ENCODE results near the gene LVRN. TPM values are rescaled to one million over a fixed set of nuclear protein-coding genes. Genes with fewer than 3 reads are reported as not detected.
A peak's percentile ranks its signal among the peaks of the same experiment; 100 is the strongest.

LVRN gene
- total and polyA plus RNA-seq, 10 donors: 0.11 to 0.77 (median 0.28) TPM; not detected in 4

- Histone ChIP-seq H3K4me1 (peaks cover 0 to 12% (median 3%) of the 10 kb centered on the region in 6 donors), H3K9me3 (no peaks in the 10 kb centered on the region), H3K36me3 (no peaks in the 10 kb centered on the region), H3K4me3 (peak within 1 kb of the TSS in 1 of 8 donors; percentile 8), H3K27ac (no peak within 1 kb of the TSS), H3K27me3 (replicated peaks in 1 of 7) (no peaks in the 10 kb centered on the region)
- TF ChIP-seq CTCF (IDR thresholded peaks at IDR 0.05 in 8 of 11, conservative IDR thresholded peaks at IDR 0.05 in 3 of 11): no peak
- no peak for TF ChIP-seq POLR2A (IDR thresholded peaks at IDR 0.05)
- TF ChIP-seq POLR2AphosphoS5 (IDR thresholded peaks at IDR 0.05): no peak
- 53 to 70% (median 58%) methylated on average over 9 of the region's 9 CpGs for WGBS, 5 donors
- intact Hi-C loops (cut with DNase I; ENCODE audit: low total_unique reads): no loop called here
- DNase-seq: no peak
Observed at GRCh38 chr5:116032094-116032517, 69.8 kb downstream of the LVRN start, which contains the start of gene ARL14EPL. Gene ARL14EPL, plus strand, starts transcription at chr5:116032472. Its CDS starts 18,994 bp downstream, at chr5:116051466.

- H3K27me3 ChIP-seq (replicated peaks in 1 of 7): no peaks in the 10 kb centered on the region
- peaks cover 0 to 15% (median 3%) of the 10 kb centered on the region in 6 donors for H3K4me1 ChIP-seq
- no peak overlapping the region for H3K27ac ChIP-seq
- intact Hi-C loops (cut with DNase I; ENCODE audit: low total_unique reads): no loop called here
- H3K9me3 ChIP-seq: no peaks in the 10 kb centered on the region
- no peak for DNase-seq
- TF ChIP-seq CTCF (IDR thresholded peaks at IDR 0.05 in 8 of 11, conservative IDR thresholded peaks at IDR 0.05 in 3 of 11): no peak
- TF ChIP-seq POLR2AphosphoS5 (IDR thresholded peaks at IDR 0.05): no peak
- TF ChIP-seq POLR2A (IDR thresholded peaks at IDR 0.05): no peak
- 54 to 71% (median 59%) methylated on average over 3 of the region's 3 CpGs for whole genome bisulfite sequencing, 5 donors
- no peaks in the 10 kb centered on the region for H3K36me3 ChIP-seq
- H3K4me3 ChIP-seq: no peak overlapping the region
Observed at GRCh38 chr5:116032991-116033390, 70.7 kb downstream of the LVRN start.

- Histone ChIP-seq H3K4me1 (peaks cover 0 to 26% (median 10%) of the 10 kb centered on the region in 6 donors), H3K9me3 (no peaks in the 10 kb centered on the region), H3K27me3 (replicated peaks in 1 of 7) (no peaks in the 10 kb centered on the region), H3K36me3 (no peaks in the 10 kb centered on the region), H3K4me3 (no peak overlapping the region), H3K27ac (peak overlapping the region in 1 of 8 donors; percentile 3)
- no peak for DNase-seq
- 64 to 80% (median 70%) methylated on average over 5 of the region's 5 CpGs for WGBS, 5 donors
- TF ChIP-seq POLR2AphosphoS5 (IDR thresholded peaks at IDR 0.05): no peak
- intact Hi-C loops (cut with DNase I; ENCODE audit: low total_unique reads): no loop called here
Observed at GRCh38 chr5:116035123-116035522, 72.8 kb downstream of the LVRN start.

- DNase-seq: no peak
Observed at GRCh38 chr5:116037236-116037822, 75.1 kb downstream of the LVRN start.

More at GRCh38 chr5:116037236-116037822, 75.1 kb downstream of the LVRN start:
- Histone ChIP-seq H3K36me3 (no peaks in the 10 kb centered on the region), H3K27ac (no peak overlapping the region), H3K27me3 (replicated peaks in 1 of 7) (no peaks in the 10 kb centered on the region), H3K4me3 (no peak overlapping the region), H3K9me3 (no peaks in the 10 kb centered on the region), H3K4me1 (peaks cover 0 to 23% (median 10%) of the 10 kb centered on the region in 6 donors)
- WGBS, 5 donors: 60 to 77% (median 71%) methylated on average over 3 of the region's 3 CpGs
- intact Hi-C loops (cut with DNase I; ENCODE audit: low total_unique reads): no loop called here
- TF ChIP-seq POLR2AphosphoS5 (IDR thresholded peaks at IDR 0.05) (no peak), POLR2A (IDR thresholded peaks at IDR 0.05) (no peak), CTCF (IDR thresholded peaks at IDR 0.05 in 8 of 11, conservative IDR thresholded peaks at IDR 0.05 in 3 of 11) (no peak)

All from spleen (tissue), 11 donors.